Natural killer cell (primary cell): ENCODE measurements around the gene HOXD11. TPM values are rescaled to one million over a fixed set of nuclear protein-coding genes. Genes with fewer than 3 reads are reported as not detected.

Source experiments
- ATAC-seq, 3 donors: fragments of 150-1000 bp in 2 of 3; fragments of 200-7000 bp in 1 of 3; cut with Tn5 transposase; 1 replicate in 1 of 3; 2 replicates in 2 of 3; pipeline ENCODE4 v1.10.0; 2021; ENCODE audit warnings: mild to moderate bottlenecking in 2 of 3, moderate library complexity in 2 of 3
- DNase-seq, 2 donors: peaks; one replicate each; pipeline versions ENCODE4 v3.0.0 to v3.0.0-alpha.2; 2013 to 2021; ENCODE audit warnings: mixed read lengths in 1 of 2
- H3K27ac ChIP-seq: one replicate; pipeline ENCODE4 v1.5.1; 2013; ENCODE audit warnings: mild to moderate bottlenecking, low read length
- H3K27me3 ChIP-seq: one replicate; pipeline ENCODE4 v1.6.1; 2013; ENCODE audit warnings: low read length; ENCODE audit not compliant: control insufficient read depth, insufficient read depth
- H3K36me3 ChIP-seq: one replicate; pipeline ENCODE4 v1.6.1; 2013; ENCODE audit warnings: low read length; ENCODE audit not compliant: control insufficient read depth, insufficient read depth
- H3K4me1 ChIP-seq: one replicate; pipeline ENCODE4 v1.6.1; 2013; ENCODE audit warnings: low read length; ENCODE audit not compliant: control insufficient read depth, insufficient read depth
- H3K4me3 ChIP-seq: one replicate; pipeline ENCODE4 v1.5.1; 2013; ENCODE audit warnings: low read length
- H3K9me3 ChIP-seq: one replicate; pipeline ENCODE4 v1.6.1; 2013; ENCODE audit warnings: low read length; ENCODE audit not compliant: control insufficient read depth, insufficient read depth
- H3K27ac Mint-ChIP-seq, 2 donors: one replicate each; pipeline ENCODE4 v1.8.0; 2022; ENCODE audit warnings: mild to moderate bottlenecking in 2 of 2, mixed read lengths in 2 of 2, moderate library complexity in 1 of 2
- H3K27me3 Mint-ChIP-seq, 2 donors: one replicate each; pipeline ENCODE4 v1.8.0; 2022; ENCODE audit warnings: low read depth in 2 of 2, mixed read lengths in 2 of 2
- H3K36me3 Mint-ChIP-seq: one replicate; pipeline ENCODE4 v1.8.0; 2022; ENCODE audit warnings: mixed read lengths
- H3K4me1 Mint-ChIP-seq, 2 donors: one replicate each; pipeline ENCODE4 v1.8.0; 2022; ENCODE audit warnings: mixed read lengths in 2 of 2
- H3K4me3 Mint-ChIP-seq: one replicate; pipeline ENCODE4 v1.8.0; 2022; ENCODE audit warnings: mild to moderate bottlenecking, moderate library complexity, mixed read lengths
- H3K9me3 Mint-ChIP-seq, 2 donors: one replicate each; pipeline ENCODE4 v1.8.0; 2022; ENCODE audit warnings: mixed read lengths in 2 of 2
- CTCF ChIP-seq: fragments of 200-600 bp; IDR thresholded peaks from one replicate; pipeline ENCODE4 v1.8.0; 2022; ENCODE audit warnings: antibody characterized with exemption
- WGBS: methylation state at CpG from one replicate; pipeline ENCODE4 v1.1.7; 2013; ENCODE audit warnings: missing lambda C conversion rate; ENCODE audit not compliant: insufficient coverage; 5-methylcytosine and 5-hydroxymethylcytosine counted together
- intact Hi-C: fragments of 100-400 bp; cut with micrococcal nuclease; formaldehyde crosslinking; loops from one replicate; pipeline ENCODE4 v1.14.2; 2022
- total RNA-seq, 4 donors: library from RNA; stranded (reverse); fragments of 120-200 nt in 1 of 4; gene quantifications; one replicate each; pipeline versions ENCODE4 v1.2.3 to v1.2.4, GENCODE V29; 2013 to 2022

Gene HOXD11
- total RNA-seq, 3 donors from 2014 or later (not counting 1 experiment from before 2014, with no cell fraction given), result not detected

GRCh38 chr2:176134035-176134434, 27.0 kb downstream of the HOXD11 start:
- 47% methylated on average over 4 of the region's 4 CpGs for WGBS
- H3K9me3 Mint-ChIP-seq, result peaks cover 0 to 5% of the 10 kb centered on the region in 2 donors
- Histone ChIP-seq H3K27ac (no peak overlapping the region), H3K4me1 (peaks cover 31% of the 10 kb centered on the region), H3K4me3 (no peak overlapping the region), H3K9me3 (peaks cover 13% of the 10 kb centered on the region), H3K36me3 (no peaks in the 10 kb centered on the region), H3K27me3 (peaks cover 79% of the 10 kb centered on the region)
- no peak for TF ChIP-seq CTCF
- no peak overlapping the region for H3K27ac Mint-ChIP-seq
- peaks cover 69 to 80% of the 10 kb centered on the region in 2 donors for H3K27me3 Mint-ChIP-seq
- no peak for ATAC-seq
- intact Hi-C loops, result loop anchor here (5.0 kb wide), 1 partner anchor 418 kb away; no protein-coding TSS in a partner anchor
- H3K4me3 Mint-ChIP-seq, result no peak overlapping the region
- peaks cover 38 to 39% of the 10 kb centered on the region in 2 donors for H3K4me1 Mint-ChIP-seq
- peaks cover 41% of the 10 kb centered on the region for H3K36me3 Mint-ChIP-seq
- DNase-seq, result no peak

- TF ChIP-seq CTCF, result no peak
- Histone ChIP-seq H3K4me1 (peaks cover 30% of the 10 kb centered on the region), H3K4me3 (no peak overlapping the region), H3K27me3 (peaks cover 83% of the 10 kb centered on the region), H3K27ac (no peak overlapping the region), H3K9me3 (peaks cover 18% of the 10 kb centered on the region), H3K36me3 (no peaks in the 10 kb centered on the region)
- ATAC-seq (no peak), DNase-seq (no peak)
- Mint-ChIP-seq H3K4me1 (peaks cover 42 to 43% of the 10 kb centered on the region in 2 donors), H3K27ac (no peak overlapping the region), H3K27me3 (peaks cover 76 to 84% of the 10 kb centered on the region in 2 donors), H3K4me3 (no peak overlapping the region), H3K9me3 (peaks cover 0 to 8% of the 10 kb centered on the region in 2 donors), H3K36me3 (peaks cover 45% of the 10 kb centered on the region)
- intact Hi-C loops, result no loop called here
Observed at GRCh38 chr2:176135035-176135440, 28.0 kb downstream of the HOXD11 start.

DNA sequence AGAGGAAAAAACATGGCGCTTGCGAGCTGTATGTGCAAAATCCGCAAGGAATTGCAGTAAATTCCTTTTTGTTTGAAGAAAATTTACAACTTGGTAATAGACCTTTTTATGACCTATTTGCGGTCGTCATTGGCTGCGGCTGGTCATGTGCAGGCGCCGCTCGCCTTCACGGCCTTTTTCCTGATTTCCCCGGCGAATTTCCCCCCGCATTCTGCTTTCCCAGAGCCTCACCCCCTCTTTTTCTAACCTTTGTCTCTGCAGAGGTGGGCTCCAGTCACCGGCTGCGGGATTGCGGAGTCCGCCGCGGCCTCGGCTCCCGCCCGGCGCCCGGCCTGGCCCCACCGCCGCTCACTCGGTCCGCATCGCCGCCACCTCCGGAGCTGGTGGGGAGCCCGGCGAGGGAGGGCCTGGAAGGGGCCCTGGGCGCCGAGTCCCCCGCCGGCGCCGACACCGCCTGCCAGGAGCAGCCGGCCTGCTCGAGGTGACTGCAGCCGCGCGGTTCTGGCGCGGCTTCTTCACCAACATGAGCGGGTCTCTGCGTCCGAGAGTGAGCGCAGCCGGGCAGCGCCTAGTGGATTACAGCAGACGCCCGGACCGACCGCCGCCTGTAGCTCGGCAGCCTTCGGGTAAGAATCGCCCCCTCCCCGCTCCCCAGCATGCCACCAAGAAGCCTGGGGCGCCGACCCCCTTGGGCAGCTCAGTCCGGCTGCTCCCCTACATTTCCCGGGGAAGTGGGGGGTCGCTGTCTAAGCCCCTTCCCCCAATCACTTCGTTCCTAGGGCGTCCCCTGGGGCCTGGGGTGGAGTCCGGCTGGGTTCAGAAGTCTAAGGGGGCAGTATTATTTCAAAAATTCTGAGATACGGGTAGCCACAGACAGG, 29.5 kb downstream of the HOXD11 start:
- no peak for TF ChIP-seq CTCF
- H3K4me1 ChIP-seq, result peaks cover 37% of the 10 kb centered on the region
- Mint-ChIP-seq H3K9me3 (peaks cover 0 to 8% of the 10 kb centered on the region in 2 donors), H3K4me1 (peaks cover 33 to 39% of the 10 kb centered on the region in 2 donors), H3K27ac (no peak overlapping the region), H3K27me3 (peaks cover 76 to 82% of the 10 kb centered on the region in 2 donors), H3K4me3 (peak overlapping the region; percentile 31), H3K36me3 (peaks cover 44% of the 10 kb centered on the region)
- no peaks in the 10 kb centered on the region for H3K36me3 ChIP-seq
- 6% methylated on average over 67 of the region's 71 CpGs for WGBS
- H3K4me3 ChIP-seq, result no peak overlapping the region
- DNase-seq (no peak), ATAC-seq (no peak)
- no peak overlapping the region for H3K27ac ChIP-seq
- peaks cover 23% of the 10 kb centered on the region for H3K9me3 ChIP-seq
- intact Hi-C loops, result no loop called here
- H3K27me3 ChIP-seq, result peaks cover 86% of the 10 kb centered on the region
